HepG2 (cell line): Measurements from ENCODE around the gene KANK3. TPM values are rescaled to one million over a fixed set of nuclear protein-coding genes. Genes with fewer than 3 reads are reported as not detected.

Source experiments
- AFF4 ChIP-seq: sonication (generic); formaldehyde crosslinking; IDR thresholded peaks from 2 replicates; pipeline ENCODE4 v1.4.0; 2020; ENCODE audit warnings: missing genetic modification reagents
- ARID2 ChIP-seq: sonication (generic); formaldehyde crosslinking; IDR thresholded peaks from 2 replicates; pipeline ENCODE4 v1.8.1; 2022; ENCODE audit warnings: mild to moderate bottlenecking, missing genetic modification reagents, borderline replicate concordance
- CEBPG ChIP-seq: IDR thresholded peaks from 2 replicates; pipeline ENCODE4 v1.6.1; 2016
- ELF4 ChIP-seq: sonication (generic); formaldehyde crosslinking; IDR thresholded peaks from 2 replicates; pipeline ENCODE4 v1.5.0; 2020; ENCODE audit warnings: missing genetic modification reagents, mild to moderate bottlenecking, moderate library complexity, borderline replicate concordance
- FOXA1 ChIP-seq, 2 experiments: fragments of 450-650 bp in 1 of 2; sonication (generic) in 1 of 2; formaldehyde crosslinking in 1 of 2; IDR thresholded peaks; 2 replicates each; pipeline versions ENCODE4 v1.4.0 to v1.6.1; 2016 to 2020; ENCODE audit warnings: missing genetic modification reagents in 1 of 2
- FOXJ3 ChIP-seq: sonication (generic); formaldehyde crosslinking; IDR thresholded peaks from 2 replicates; pipeline ENCODE4 v1.4.0; 2020; ENCODE audit warnings: missing genetic modification reagents, mild to moderate bottlenecking, borderline replicate concordance
- HCFC1 ChIP-seq: fragments of 150-350 bp; IDR thresholded peaks from 2 replicates; pipeline ENCODE4 v1.6.1; 2014; ENCODE audit warnings: low read depth, low read length
- HDAC2 ChIP-seq: sonication (generic); formaldehyde crosslinking; IDR thresholded peaks from 2 replicates; pipeline ENCODE4 v1.4.0; 2020; ENCODE audit warnings: missing genetic modification reagents
- KLF11 ChIP-seq: IDR thresholded peaks from 2 replicates; pipeline ENCODE4 v1.6.1; 2016; ENCODE audit warnings: missing compliant biosample characterization
- RBAK ChIP-seq: sonication (generic); formaldehyde crosslinking; IDR thresholded peaks from 2 replicates; pipeline ENCODE4 v1.5.1; 2020; ENCODE audit warnings: mild to moderate bottlenecking, missing genetic modification reagents
- SETDB1 ChIP-seq: sonication (generic); formaldehyde crosslinking; IDR thresholded peaks from 2 replicates; pipeline ENCODE4 v1.5.1; 2020; ENCODE audit warnings: missing genetic modification reagents, mild to moderate bottlenecking, borderline replicate concordance
- ZNF138 ChIP-seq: sonication (generic); formaldehyde crosslinking; IDR thresholded peaks from 2 replicates; pipeline ENCODE4 v1.5.0; 2020; ENCODE audit warnings: mild to moderate bottlenecking, low read depth, missing genetic modification reagents
- ZNF598 ChIP-seq: sonication (generic); formaldehyde crosslinking; IDR thresholded peaks from 2 replicates; pipeline ENCODE4 v1.5.1; 2020; ENCODE audit warnings: mild to moderate bottlenecking, missing genetic modification reagents, borderline replicate concordance
- polyA plus RNA-seq, 8 experiments: library from polyadenylated mRNA; depleted of rRNA in 3 of 8; stranded (reverse) in 7 of 8; unstranded in 1 of 8; fragments of >200 nt; fragmentation: Illumina TruSeq in 4 of 8; extraction: Trizol in 4 of 8; gene quantifications; 2 replicates each; pipeline versions ENCODE4 v1.2.1 to v1.2.3, GENCODE V29; 2011 to 2016; ENCODE audit warnings: low read depth in 4 of 8, missing spikeins in 1 of 8, mixed read lengths in 1 of 8; ENCODE audit not compliant: insufficient read depth in 1 of 8
- total RNA-seq, 5 experiments: library from RNA; depleted of rRNA; stranded (reverse); fragments of >200 nt; fragmentation: Illumina TruSeq; extraction: Trizol; gene quantifications; 2 replicates each; pipeline ENCODE4 v1.2.3, GENCODE V29; 2016; ENCODE audit warnings: low read depth in 1 of 5
- TF ChIP-seq, protein P1 (sequence below): sonication (generic); formaldehyde crosslinking; IDR thresholded peaks from 2 replicates; pipeline ENCODE4 v1.5.1; 2020; ENCODE audit warnings: missing genetic modification reagents, mild to moderate bottlenecking, borderline replicate concordance
- TF ChIP-seq, protein P2 (sequence below): sonication (generic); formaldehyde crosslinking; IDR thresholded peaks from 2 replicates; pipeline ENCODE4 v1.9.0; 2022; ENCODE audit warnings: low read depth, missing genetic modification reagents
- TF ChIP-seq, protein P3 (sequence below): sonication (generic); formaldehyde crosslinking; IDR thresholded peaks from 2 replicates; pipeline ENCODE4 v1.5.0; 2020; ENCODE audit warnings: mild to moderate bottlenecking, missing genetic modification reagents

The KANK3 gene
- total and polyA plus RNA-seq, 2 of the 13 experiments (the other 11 are each of a cell fraction or from before 2014, with no cell fraction given) = 0.15 to 0.20 TPM

DNA sequence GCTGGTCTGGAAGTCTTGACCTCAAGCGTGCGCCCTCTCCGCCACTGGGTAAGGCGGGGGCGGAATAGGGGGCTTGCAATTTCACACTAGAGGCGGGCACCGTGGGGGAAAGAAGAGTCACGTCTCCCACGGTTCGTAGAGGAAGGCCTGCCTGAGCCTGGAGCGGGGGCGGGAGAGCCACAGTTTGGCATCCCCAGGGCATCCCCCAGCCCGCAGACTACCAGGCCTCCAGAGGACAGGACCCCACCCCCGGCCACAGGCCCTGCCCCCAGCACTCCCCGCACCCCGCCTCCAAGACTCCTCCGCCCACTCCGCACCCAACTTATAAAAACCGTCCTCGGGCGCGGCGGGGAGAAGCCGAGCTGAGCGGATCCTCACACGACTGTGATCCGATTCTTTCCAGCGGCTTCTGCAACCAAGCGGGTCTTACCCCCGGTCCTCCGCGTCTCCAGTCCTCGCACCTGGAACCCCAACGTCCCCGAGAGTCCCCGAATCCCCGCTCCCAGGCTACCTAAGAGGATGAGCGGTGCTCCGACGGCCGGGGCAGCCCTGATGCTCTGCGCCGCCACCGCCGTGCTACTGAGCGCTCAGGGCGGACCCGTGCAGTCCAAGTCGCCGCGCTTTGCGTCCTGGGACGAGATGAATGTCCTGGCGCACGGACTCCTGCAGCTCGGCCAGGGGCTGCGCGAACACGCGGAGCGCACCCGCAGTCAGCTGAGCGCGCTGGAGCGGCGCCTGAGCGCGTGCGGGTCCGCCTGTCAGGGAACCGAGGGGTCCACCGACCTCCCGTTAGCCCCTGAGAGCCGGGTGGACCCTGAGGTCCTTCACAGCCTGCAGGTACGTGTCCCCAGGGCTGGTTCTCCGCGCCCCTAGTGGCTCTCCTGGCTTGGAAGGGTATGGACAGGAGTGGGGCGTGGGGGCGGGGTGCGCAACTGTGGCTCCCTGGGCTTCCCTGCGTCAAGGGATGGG is 21.0 kb upstream of the KANK3 start, which contains the start of gene ANGPTL4 (continued):
- TF ChIP-seq, protein P1, sequence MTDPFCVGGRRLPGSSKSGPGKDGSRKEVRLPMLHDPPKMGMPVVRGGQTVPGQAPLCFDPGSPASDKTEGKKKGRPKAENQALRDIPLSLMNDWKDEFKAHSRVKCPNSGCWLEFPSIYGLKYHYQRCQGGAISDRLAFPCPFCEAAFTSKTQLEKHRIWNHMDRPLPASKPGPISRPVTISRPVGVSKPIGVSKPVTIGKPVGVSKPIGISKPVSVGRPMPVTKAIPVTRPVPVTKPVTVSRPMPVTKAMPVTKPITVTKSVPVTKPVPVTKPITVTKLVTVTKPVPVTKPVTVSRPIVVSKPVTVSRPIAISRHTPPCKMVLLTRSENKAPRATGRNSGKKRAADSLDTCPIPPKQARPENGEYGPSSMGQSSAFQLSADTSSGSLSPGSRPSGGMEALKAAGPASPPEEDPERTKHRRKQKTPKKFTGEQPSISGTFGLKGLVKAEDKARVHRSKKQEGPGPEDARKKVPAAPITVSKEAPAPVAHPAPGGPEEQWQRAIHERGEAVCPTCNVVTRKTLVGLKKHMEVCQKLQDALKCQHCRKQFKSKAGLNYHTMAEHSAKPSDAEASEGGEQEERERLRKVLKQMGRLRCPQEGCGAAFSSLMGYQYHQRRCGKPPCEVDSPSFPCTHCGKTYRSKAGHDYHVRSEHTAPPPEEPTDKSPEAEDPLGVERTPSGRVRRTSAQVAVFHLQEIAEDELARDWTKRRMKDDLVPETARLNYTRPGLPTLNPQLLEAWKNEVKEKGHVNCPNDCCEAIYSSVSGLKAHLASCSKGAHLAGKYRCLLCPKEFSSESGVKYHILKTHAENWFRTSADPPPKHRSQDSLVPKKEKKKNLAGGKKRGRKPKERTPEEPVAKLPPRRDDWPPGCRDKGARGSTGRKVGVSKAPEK (CRISPR knock-in tag) = peak; percentile 96
- TF ChIP-seq FOXA1 (IDR thresholded peaks at IDR 0.05) (no peak), FOXA1 (CRISPR knock-in tag; IDR thresholded peaks at IDR 0.05) (no peak), CEBPG (CRISPR knock-in tag) (no peak), RBAK (CRISPR knock-in tag) (no peak), HDAC2 (CRISPR knock-in tag) (no peak), ELF4 (CRISPR knock-in tag) (no peak), ARID2 (CRISPR knock-in tag) (no peak), SETDB1 (CRISPR knock-in tag) (no peak), KLF11 (CRISPR knock-in tag) (no peak), ZNF138 (CRISPR knock-in tag) (no peak), HCFC1 (no peak), ZNF598 (CRISPR knock-in tag) (no peak), AFF4 (no peak), FOXJ3 (CRISPR knock-in tag) (no peak)
- TF ChIP-seq, protein P2, sequence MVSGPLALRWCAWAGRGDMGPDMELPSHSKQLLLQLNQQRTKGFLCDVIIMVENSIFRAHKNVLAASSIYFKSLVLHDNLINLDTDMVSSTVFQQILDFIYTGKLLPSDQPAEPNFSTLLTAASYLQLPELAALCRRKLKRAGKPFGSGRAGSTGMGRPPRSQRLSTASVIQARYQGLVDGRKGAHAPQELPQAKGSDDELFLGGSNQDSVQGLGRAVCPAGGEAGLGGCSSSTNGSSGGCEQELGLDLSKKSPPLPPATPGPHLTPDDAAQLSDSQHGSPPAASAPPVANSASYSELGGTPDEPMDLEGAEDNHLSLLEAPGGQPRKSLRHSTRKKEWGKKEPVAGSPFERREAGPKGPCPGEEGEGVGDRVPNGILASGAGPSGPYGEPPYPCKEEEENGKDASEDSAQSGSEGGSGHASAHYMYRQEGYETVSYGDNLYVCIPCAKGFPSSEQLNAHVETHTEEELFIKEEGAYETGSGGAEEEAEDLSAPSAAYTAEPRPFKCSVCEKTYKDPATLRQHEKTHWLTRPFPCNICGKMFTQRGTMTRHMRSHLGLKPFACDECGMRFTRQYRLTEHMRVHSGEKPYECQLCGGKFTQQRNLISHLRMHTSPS = no peak
- TF ChIP-seq, protein P3, sequence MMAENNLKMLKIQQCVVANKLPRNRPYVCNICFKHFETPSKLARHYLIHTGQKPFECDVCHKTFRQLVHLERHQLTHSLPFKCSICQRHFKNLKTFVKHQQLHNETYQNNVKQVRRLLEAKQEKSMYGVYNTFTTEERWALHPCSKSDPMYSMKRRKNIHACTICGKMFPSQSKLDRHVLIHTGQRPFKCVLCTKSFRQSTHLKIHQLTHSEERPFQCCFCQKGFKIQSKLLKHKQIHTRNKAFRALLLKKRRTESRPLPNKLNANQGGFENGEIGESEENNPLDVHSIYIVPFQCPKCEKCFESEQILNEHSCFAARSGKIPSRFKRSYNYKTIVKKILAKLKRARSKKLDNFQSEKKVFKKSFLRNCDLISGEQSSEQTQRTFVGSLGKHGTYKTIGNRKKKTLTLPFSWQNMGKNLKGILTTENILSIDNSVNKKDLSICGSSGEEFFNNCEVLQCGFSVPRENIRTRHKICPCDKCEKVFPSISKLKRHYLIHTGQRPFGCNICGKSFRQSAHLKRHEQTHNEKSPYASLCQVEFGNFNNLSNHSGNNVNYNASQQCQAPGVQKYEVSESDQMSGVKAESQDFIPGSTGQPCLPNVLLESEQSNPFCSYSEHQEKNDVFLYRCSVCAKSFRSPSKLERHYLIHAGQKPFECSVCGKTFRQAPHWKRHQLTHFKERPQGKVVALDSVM (CRISPR knock-in tag) = no peak
